ENCODE measurements around the gene ZBTB43. TPM values are rescaled to one million over a fixed set of nuclear protein-coding genes. Genes with fewer than 3 reads are reported as not detected.

ZBTB43 gene
- total and polyA plus RNA-seq, 10 of the 15 experiments (the other 5 are each of a cell fraction or from before 2014, with no cell fraction given): 2.4 to 19.3 (median 8.7) TPM

DNA sequence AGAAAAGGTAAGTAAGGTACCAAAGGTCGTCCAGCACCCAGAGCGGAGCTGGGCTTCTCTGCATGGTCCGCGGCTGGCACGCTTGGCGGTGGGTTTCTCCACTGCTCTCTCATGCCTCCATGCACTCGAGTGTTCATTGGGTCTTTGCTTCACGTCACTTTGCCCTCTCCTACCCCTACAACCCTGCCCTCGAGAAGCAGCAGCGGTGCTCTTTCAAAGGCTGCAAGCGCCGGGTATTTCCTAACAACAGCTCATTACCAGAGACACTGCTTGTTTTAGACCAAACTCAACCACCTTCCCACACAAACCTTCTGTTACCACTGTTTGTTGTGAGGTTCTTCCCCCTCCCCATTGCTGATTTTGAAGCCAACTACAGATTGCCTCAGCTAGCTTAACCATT lies 34.1 kb downstream of the ZBTB43 start (continued):
- TF ChIP-seq CREB1 (IDR thresholded peaks at IDR 0.05; ENCODE audit: low read depth): peak; percentile 43
- TF ChIP-seq RUNX3 (IDR thresholded peaks at IDR 0.05; ENCODE audit: low read length): peak; percentile 89
- TF ChIP-seq CREM (IDR thresholded peaks at IDR 0.05; ENCODE audit: low read depth): peak; percentile 42; the same call in 1 of the 2 replicates
- peak; percentile 66 for TF ChIP-seq ATF7 (IDR thresholded peaks at IDR 0.05; ENCODE audit: low read depth)
- TF ChIP-seq, protein P1, sequence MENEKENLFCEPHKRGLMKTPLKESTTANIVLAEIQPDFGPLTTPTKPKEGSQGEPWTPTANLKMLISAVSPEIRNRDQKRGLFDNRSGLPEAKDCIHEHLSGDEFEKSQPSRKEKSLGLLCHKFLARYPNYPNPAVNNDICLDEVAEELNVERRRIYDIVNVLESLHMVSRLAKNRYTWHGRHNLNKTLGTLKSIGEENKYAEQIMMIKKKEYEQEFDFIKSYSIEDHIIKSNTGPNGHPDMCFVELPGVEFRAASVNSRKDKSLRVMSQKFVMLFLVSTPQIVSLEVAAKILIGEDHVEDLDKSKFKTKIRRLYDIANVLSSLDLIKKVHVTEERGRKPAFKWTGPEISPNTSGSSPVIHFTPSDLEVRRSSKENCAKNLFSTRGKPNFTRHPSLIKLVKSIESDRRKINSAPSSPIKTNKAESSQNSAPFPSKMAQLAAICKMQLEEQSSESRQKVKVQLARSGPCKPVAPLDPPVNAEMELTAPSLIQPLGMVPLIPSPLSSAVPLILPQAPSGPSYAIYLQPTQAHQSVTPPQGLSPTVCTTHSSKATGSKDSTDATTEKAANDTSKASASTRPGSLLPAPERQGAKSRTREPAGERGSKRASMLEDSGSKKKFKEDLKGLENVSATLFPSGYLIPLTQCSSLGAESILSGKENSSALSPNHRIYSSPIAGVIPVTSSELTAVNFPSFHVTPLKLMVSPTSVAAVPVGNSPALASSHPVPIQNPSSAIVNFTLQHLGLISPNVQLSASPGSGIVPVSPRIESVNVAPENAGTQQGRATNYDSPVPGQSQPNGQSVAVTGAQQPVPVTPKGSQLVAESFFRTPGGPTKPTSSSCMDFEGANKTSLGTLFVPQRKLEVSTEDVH (IDR thresholded peaks at IDR 0.05; ENCODE audit: low read depth, partially characterized antibody): no peak
- peak; percentile 22 to 38; a peak in 2 of 4 replicates for TF ChIP-seq IKZF2 (IDR thresholded peaks at IDR 0.05)
- TF ChIP-seq FOXM1 (IDR thresholded peaks at IDR 0.05; ENCODE audit: low read depth, low read length): peak; percentile 41; the same call in 1 of the 2 replicates
- TF ChIP-seq ZBTB11 (CRISPR knock-in tag; IDR thresholded peaks at IDR 0.05): no peak
- TF ChIP-seq, protein P2, sequence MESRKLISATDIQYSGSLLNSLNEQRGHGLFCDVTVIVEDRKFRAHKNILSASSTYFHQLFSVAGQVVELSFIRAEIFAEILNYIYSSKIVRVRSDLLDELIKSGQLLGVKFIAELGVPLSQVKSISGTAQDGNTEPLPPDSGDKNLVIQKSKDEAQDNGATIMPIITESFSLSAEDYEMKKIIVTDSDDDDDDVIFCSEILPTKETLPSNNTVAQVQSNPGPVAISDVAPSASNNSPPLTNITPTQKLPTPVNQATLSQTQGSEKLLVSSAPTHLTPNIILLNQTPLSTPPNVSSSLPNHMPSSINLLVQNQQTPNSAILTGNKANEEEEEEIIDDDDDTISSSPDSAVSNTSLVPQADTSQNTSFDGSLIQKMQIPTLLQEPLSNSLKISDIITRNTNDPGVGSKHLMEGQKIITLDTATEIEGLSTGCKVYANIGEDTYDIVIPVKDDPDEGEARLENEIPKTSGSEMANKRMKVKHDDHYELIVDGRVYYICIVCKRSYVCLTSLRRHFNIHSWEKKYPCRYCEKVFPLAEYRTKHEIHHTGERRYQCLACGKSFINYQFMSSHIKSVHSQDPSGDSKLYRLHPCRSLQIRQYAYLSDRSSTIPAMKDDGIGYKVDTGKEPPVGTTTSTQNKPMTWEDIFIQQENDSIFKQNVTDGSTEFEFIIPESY (IDR thresholded peaks at IDR 0.05): peak; percentile 95
- TF ChIP-seq ZBED1 (IDR thresholded peaks at IDR 0.05; ENCODE audit: borderline replicate concordance): no peak
- peak; percentile 38 for TF ChIP-seq SMAD1 (IDR thresholded peaks at IDR 0.05; ENCODE audit: low read depth, partially characterized antibody)
- 0 out of 2 replicates have a peak, but pooled peaks have one; percentile 53 for TF ChIP-seq PAX5 (IDR thresholded peaks at IDR 0.05; ENCODE audit: borderline replicate concordance, low read depth, low read length)
- TF ChIP-seq BCL11A (IDR thresholded peaks at IDR 0.05; ENCODE audit: low read depth, low read length): peak; percentile 71; the same call in 1 of the 2 replicates
- 0 out of 2 replicates have a peak, but pooled peaks have one; percentile 52 for TF ChIP-seq CBX5 (IDR thresholded peaks at IDR 0.05; ENCODE audit: low read depth)
- TF ChIP-seq SREBF2 (IDR thresholded peaks at IDR 0.05; ENCODE audit: low read length): no peak
- TF ChIP-seq RELA (IDR thresholded peaks at IDR 0.05; ENCODE audit: borderline replicate concordance, partially characterized antibody): peak; percentile 20
- no peak for TF ChIP-seq SUPT20H (IDR thresholded peaks at IDR 0.05; ENCODE audit: borderline replicate concordance, control insufficient read depth, low read depth, low read length)
- TF ChIP-seq JUNB (IDR thresholded peaks at IDR 0.05): peak; percentile 64
- no peak for TF ChIP-seq STAT1 (conservative IDR thresholded peaks at IDR 0.05)
- TF ChIP-seq MEF2B (IDR thresholded peaks at IDR 0.05; ENCODE audit: partially characterized antibody, poor library complexity, severe bottlenecking): peak; percentile 55
- TF ChIP-seq ESRRA (IDR thresholded peaks at IDR 0.05; ENCODE audit: low read length): no peak
- TF ChIP-seq IKZF1 (conservative IDR thresholded peaks at IDR 0.05): 0 out of 2 replicates have a peak, but pooled peaks have one; percentile 5
- no peak; the same call in 1 of the 2 replicates for TF ChIP-seq BMI1 (IDR thresholded peaks at IDR 0.05; ENCODE audit: borderline replicate concordance)
- TF ChIP-seq ZNF217 (IDR thresholded peaks at IDR 0.05): no peak
- peak; percentile 36 to 81; a peak in 2 of 4 replicates for TF ChIP-seq BHLHE40 (IDR thresholded peaks at IDR 0.05; ENCODE audit: borderline replicate concordance in 1 of 2, low read depth in 2 of 2, low read length in 1 of 2)
